Endothelial cell of umbilical vein (primary cell): ENCODE results near the gene MINDY4B. TPM values are rescaled to one million over a fixed set of nuclear protein-coding genes. Genes with fewer than 3 reads are reported as not detected.

Experiments
- BruUV-seq: library from RNA; stranded (reverse); fragments of 400-500 nt; replicated peaks from 2 replicates; lab custom pipeline; 2021; lab: Mats Ljungman, UMichigan
- CTCF ChIA-PET: fragments of 300-600, 350-600 bp; sonication (Branson Sonifier 250); formaldehyde crosslinking; loops from one replicate; lab custom pipeline; 2021; ENCODE audit warnings: antibody characterized with exemption, inconsistent platforms; lab: Charles Lee
- POLR2A ChIA-PET: fragments of 300-600, 350-600 bp; sonication (Branson Sonifier 250); formaldehyde crosslinking; loops from one replicate; lab custom pipeline; 2021; ENCODE audit warnings: antibody characterized with exemption, inconsistent platforms; lab: Charles Lee
- DNase-seq: peaks from one replicate; pipeline ENCODE4 v3.0.0-alpha.2; 2011; ENCODE audit warnings: low read depth, low spot score
- FAIRE-seq: peaks from 2 replicates; lab custom pipeline; 2011; peaks lifted over from hg19 to GRCh38; lab: Jason Lieb, UNC
- H2AFZ ChIP-seq: 2 replicates; pipeline ENCODE4 v1.6.0; 2012; ENCODE audit warnings: low read depth, low read length, control low read depth, inconsistent platforms
- H3K27ac ChIP-seq: 2 replicates; pipeline ENCODE4 v1.5.1; 2011; ENCODE audit warnings: low read depth, mild to moderate bottlenecking, control low read depth, low read length, moderate library complexity; ENCODE audit not compliant: insufficient read depth
- H3K27me3 ChIP-seq, 2 experiments: 2 replicates each; pipeline versions ENCODE4 v1.6.0 to v1.6.1; 2011; ENCODE audit warnings: low read length in 2 of 2, mixed read lengths in 1 of 2; ENCODE audit not compliant: control insufficient read depth in 2 of 2, insufficient read depth in 2 of 2
- H3K36me3 ChIP-seq, 2 experiments: 2 replicates in 1 of 2; 3 replicates in 1 of 2; pipeline ENCODE4 v1.5.1; 2011; ENCODE audit warnings: low read length in 2 of 2, mild to moderate bottlenecking in 1 of 2, moderate library complexity in 1 of 2; ENCODE audit not compliant: control insufficient read depth in 2 of 2, insufficient read depth in 2 of 2; ENCODE audit errors: extremely low read depth in 1 of 2
- H3K4me1 ChIP-seq: 3 replicates; pipeline ENCODE4 v1.5.1; 2011; ENCODE audit warnings: mild to moderate bottlenecking, low read length; ENCODE audit not compliant: control insufficient read depth, insufficient read depth; ENCODE audit errors: extremely low read depth
- H3K4me2 ChIP-seq: 2 replicates; pipeline ENCODE4 v1.6.1; 2011; ENCODE audit warnings: low read length, control low read depth, mixed read lengths; ENCODE audit not compliant: insufficient read depth
- H3K4me3 ChIP-seq, 3 experiments: fragments of 200-600 bp in 1 of 3; sonication (generic), shearing (Covaris generic) in 1 of 3; replicated peaks in 1 of 3; 2 replicates each; pipeline ENCODE4 v1.5.1; 2011 to 2016; ENCODE audit warnings: control low read depth in 3 of 3, low read length in 3 of 3, mild to moderate bottlenecking in 2 of 3, inconsistent platforms in 1 of 3, low read depth in 1 of 3, moderate library complexity in 1 of 3; ENCODE audit not compliant: insufficient read depth in 1 of 3
- H3K79me2 ChIP-seq: 2 replicates; pipeline ENCODE4 v1.6.0; 2012; ENCODE audit warnings: low read length, inconsistent platforms; ENCODE audit not compliant: control insufficient read depth, insufficient read depth
- H3K9ac ChIP-seq: replicated peaks from 2 replicates; pipeline ENCODE3; 2011; ENCODE audit warnings: low read length, control low read depth; ENCODE audit not compliant: insufficient read depth; ENCODE audit errors: extremely low read depth
- H3K9me1 ChIP-seq: replicated peaks from 3 replicates; pipeline ENCODE4 v1.6.0; 2011; ENCODE audit warnings: mild to moderate bottlenecking, low read length; ENCODE audit not compliant: control insufficient read depth, insufficient read depth; ENCODE audit errors: extremely low read depth
- H3K9me3 ChIP-seq: replicated peaks from 2 replicates; pipeline ENCODE4 v1.5.1; 2012; ENCODE audit warnings: low read length, inconsistent platforms; ENCODE audit not compliant: control insufficient read depth, insufficient read depth
- H4K20me1 ChIP-seq: replicated peaks from 2 replicates; pipeline ENCODE3; 2011; ENCODE audit warnings: mild to moderate bottlenecking, low read length; ENCODE audit not compliant: control insufficient read depth, insufficient read depth; ENCODE audit errors: extremely low read depth
- CTCF ChIP-seq, 2 donors: IDR thresholded peaks; 1 replicate in 1 of 2; 2 replicates in 1 of 2; pipeline ENCODE4 v1.5.1; 2011; ENCODE audit warnings: low read length in 2 of 2, mild to moderate bottlenecking in 2 of 2, moderate library complexity in 2 of 2, control low read depth in 1 of 2, inconsistent platforms in 1 of 2, low read depth in 1 of 2; ENCODE audit not compliant: insufficient read depth in 1 of 2; ENCODE audit errors: extremely low read depth in 1 of 2
- EZH2 ChIP-seq: IDR thresholded peaks from 2 replicates; pipeline ENCODE4 v1.6.1; 2012; ENCODE audit warnings: borderline replicate concordance, low read depth, mild to moderate bottlenecking, moderate library complexity, low read length, inconsistent platforms; ENCODE audit not compliant: severe bottlenecking
- FOS ChIP-seq: IDR thresholded peaks from 2 replicates; pipeline ENCODE4 v1.6.1; 2011; ENCODE audit warnings: mild to moderate bottlenecking, low read length, moderate library complexity, borderline replicate concordance; ENCODE audit not compliant: insufficient read depth
- GATA2 ChIP-seq: IDR thresholded peaks from 2 replicates; pipeline ENCODE4 v1.7.0; 2011; ENCODE audit warnings: low read depth, mild to moderate bottlenecking, moderate library complexity, mixed read lengths, low read length; ENCODE audit not compliant: insufficient read length, insufficient read depth
- POLR2A ChIP-seq: IDR thresholded peaks from 2 replicates; pipeline ENCODE4 v1.6.1; 2012; ENCODE audit warnings: low read depth, mild to moderate bottlenecking, control low read depth, low read length
- POLR2AphosphoS5 ChIP-seq: IDR thresholded peaks from 2 replicates; pipeline ENCODE4 v1.6.1; 2012; ENCODE audit warnings: low read depth, mild to moderate bottlenecking, control low read depth, low read length, moderate library complexity; ENCODE audit not compliant: insufficient read depth
- dilution Hi-C: fragments of 300-500 bp; cut with MboI; formaldehyde crosslinking; loops from one replicate; pipeline ENCODE4 v1.15.0; 2019; ENCODE audit warnings: low sequenced_read_pairs; ENCODE audit not compliant: extremely low pct_ligation_motif_present
- intact Hi-C: fragments of 100-400 bp; cut with micrococcal nuclease; formaldehyde crosslinking; loops from one replicate; pipeline ENCODE4 v1.10.0; 2022
- polyA plus RNA-seq, 4 experiments: library from polyadenylated mRNA; depleted of rRNA in 3 of 4; stranded (reverse) in 3 of 4; unstranded in 1 of 4; fragments of >200 nt; gene quantifications; 2 replicates each; pipeline versions ENCODE4 v1.2.1 to v1.2.3, GENCODE V29; 2011 to 2012; ENCODE audit warnings: missing spikeins in 1 of 4
- total RNA-seq: library from RNA; stranded (reverse); gene quantifications from 2 replicates; pipeline ENCODE4 v1.2.3, GENCODE V29; 2021
- TF ChIP-seq, protein P1 (sequence below): IDR thresholded peaks from 2 replicates; pipeline ENCODE4 v1.6.1; 2011; ENCODE audit not compliant: insufficient read depth, insufficient read length

Gene MINDY4B
- total and polyA plus RNA-seq, 2 donors (not counting 3 experiments of a cell fraction or from before 2014, with no cell fraction given) = not detected

GRCh38 chr3:150874666-150875219 is 30.5 kb downstream of the MINDY4B start:
- Histone ChIP-seq H3K79me2 (no peaks in the 10 kb centered on the region), H2AFZ (no peak overlapping the region), H3K27ac (no peak overlapping the region), H3K4me3 (no peak overlapping the region), H3K9me3 (no peaks in the 10 kb centered on the region), H3K27me3 (peaks cover 5 to 12% of the 10 kb centered on the region in 2 experiments), H4K20me1 (no peaks in the 10 kb centered on the region), H3K4me2 (no peak overlapping the region), H3K9ac (no peak overlapping the region), H3K36me3 (no peaks in the 10 kb centered on the region), H3K4me1 (no peaks in the 10 kb centered on the region), H3K9me1 (no peaks in the 10 kb centered on the region)
- no TSS peak for BruUV-seq
- ChIA-PET POLR2A (no interaction called here), CTCF (interaction anchor here (1.7 to 3.2 kb wide), 2 partner anchors 10 to 87 kb away, joined by 3 to 15 read pairs; no protein-coding TSS in a partner anchor)
- TF ChIP-seq, protein P1, sequence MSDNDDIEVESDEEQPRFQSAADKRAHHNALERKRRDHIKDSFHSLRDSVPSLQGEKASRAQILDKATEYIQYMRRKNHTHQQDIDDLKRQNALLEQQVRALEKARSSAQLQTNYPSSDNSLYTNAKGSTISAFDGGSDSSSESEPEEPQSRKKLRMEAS = no peak
- TF ChIP-seq GATA2 = no peak
- no peak for TF ChIP-seq FOS
- TF ChIP-seq CTCF (IDR thresholded peaks at IDR 0.05; ENCODE audit: extremely low read depth in 1 of 2, insufficient read depth in 1 of 2, low read depth in 1 of 2, low read length in 2 of 2) = no peak
- TF ChIP-seq POLR2A = no peak
- TF ChIP-seq EZH2 = no peak
- TF ChIP-seq POLR2AphosphoS5 = no peak
- dilution Hi-C loops = no loop called here
- DNase-seq (no peak), FAIRE-seq (no peak)
- intact Hi-C loops = no loop called here
